ENCODE results near the gene FTH1. TPM values are rescaled to one million over a fixed set of nuclear protein-coding genes. Genes with fewer than 3 reads are reported as not detected.

FTH1 gene
- total RNA-seq, 1 experiment from 2014 or later = 6,804 TPM

DNA sequence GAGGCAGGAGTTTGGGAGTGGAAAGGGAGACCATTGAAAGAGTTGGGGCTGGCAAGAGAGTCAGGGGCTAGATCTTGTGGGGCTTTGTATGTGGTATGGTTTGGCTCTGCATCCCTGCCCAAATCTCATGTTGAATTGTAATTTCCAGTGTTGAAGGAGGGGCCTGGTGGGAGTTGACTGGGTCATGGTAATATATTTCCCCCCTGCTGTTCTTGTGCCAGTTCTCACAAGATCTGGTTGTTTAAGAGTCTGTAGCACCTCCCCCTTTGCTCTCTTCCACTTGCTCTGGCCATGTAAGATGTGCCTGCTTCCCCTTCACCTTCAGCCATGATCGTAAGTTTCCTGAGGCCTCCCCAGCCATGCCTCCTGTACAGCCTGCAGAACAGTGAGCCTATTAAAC, 39.9 kb downstream of the FTH1 start:
- H3K4me1 ChIP-seq (replicated peaks; ENCODE audit: insufficient read depth) = 0 out of 2 replicates have a peak, but pooled peaks cover 4% of the 10 kb centered on the region
- BruUV-seq (replicated peaks) = no TSS peak
- no peaks in the 10 kb centered on the region for H4K20me1 ChIP-seq (ENCODE audit: insufficient read depth)
- no peak overlapping the region for H3K4me2 ChIP-seq
- ChIA-PET CTCF (no interaction called here), POLR2A (ENCODE audit: unreplicated experiment) (no interaction called here)
- H3K79me2 ChIP-seq (ENCODE audit: low read depth) = no peaks in the 10 kb centered on the region
- H3K9me3 ChIP-seq (ENCODE audit: insufficient read depth, low read depth) = no peaks in the 10 kb centered on the region
- H3K36me3 ChIP-seq (ENCODE audit: low read depth) = no peaks in the 10 kb centered on the region
- no peak overlapping the region for H2AFZ ChIP-seq
- intact Hi-C loops (cut with micrococcal nuclease; ENCODE audit: unreplicated experiment) = no loop called here
- no peak overlapping the region for H3K27ac ChIP-seq
- H3K27me3 ChIP-seq (ENCODE audit: insufficient read depth, low read depth) = no peaks in the 10 kb centered on the region
- DNase-seq = no peak
- 0 out of 2 replicates have a peak, but pooled peaks cover 5% of the 10 kb centered on the region for H3F3A ChIP-seq (ENCODE audit: insufficient read depth, low read depth)
- H3K4me3 ChIP-seq = no peak overlapping the region
- no peaks in the 10 kb centered on the region for H3K9me2 ChIP-seq (ENCODE audit: insufficient read depth)
- TF ChIP-seq EZH2 (IDR thresholded peaks at IDR 0.05; ENCODE audit: low read depth) (no peak), CTCF (conservative IDR thresholded peaks at IDR 0.05) (no peak)

GRCh38 chr11:61926235-61926634, 41.2 kb downstream of the FTH1 start:
- POLR2A ChIA-PET (ENCODE audit: unreplicated experiment) = no interaction called here
- Histone ChIP-seq H2AFZ (no peak overlapping the region), H3K4me2 (no peak overlapping the region), H3K4me3 (no peak overlapping the region), H3K4me1 (replicated peaks; ENCODE audit: insufficient read depth) (0 out of 2 replicates have a peak, but pooled peaks cover 4% of the 10 kb centered on the region), H3K36me3 (ENCODE audit: low read depth) (no peaks in the 10 kb centered on the region), H3K27ac (no peak overlapping the region), H3K9me3 (ENCODE audit: insufficient read depth, low read depth) (no peaks in the 10 kb centered on the region), H3K9me2 (ENCODE audit: insufficient read depth) (no peaks in the 10 kb centered on the region), H3K79me2 (ENCODE audit: low read depth) (no peaks in the 10 kb centered on the region), H3K27me3 (ENCODE audit: insufficient read depth, low read depth) (no peaks in the 10 kb centered on the region), H4K20me1 (ENCODE audit: insufficient read depth) (no peaks in the 10 kb centered on the region), H3F3A (ENCODE audit: insufficient read depth, low read depth) (0 out of 2 replicates have a peak, but pooled peaks cover 5% of the 10 kb centered on the region)
- intact Hi-C loops (cut with micrococcal nuclease; ENCODE audit: unreplicated experiment) = no loop called here
- BruUV-seq (replicated peaks) = no TSS peak
- DNase-seq = no peak
- no peak for TF ChIP-seq CTCF (conservative IDR thresholded peaks at IDR 0.05)
- TF ChIP-seq EZH2 (IDR thresholded peaks at IDR 0.05; ENCODE audit: low read depth) = no peak
- CTCF ChIA-PET = interaction anchor here (0.7 kb wide), 1 partner anchor 17 kb away, joined by 34 read pairs; no protein-coding TSS in a partner anchor

- ChIA-PET POLR2A (ENCODE audit: unreplicated experiment) (no interaction called here), CTCF (interaction anchor here (0.7 kb wide), 1 partner anchor 17 kb away, joined by 34 read pairs; no protein-coding TSS in a partner anchor)
- Histone ChIP-seq H3K4me3 (no peak overlapping the region), H2AFZ (no peak overlapping the region), H3K27me3 (ENCODE audit: insufficient read depth, low read depth) (no peaks in the 10 kb centered on the region), H3K9me3 (ENCODE audit: insufficient read depth, low read depth) (no peaks in the 10 kb centered on the region), H3F3A (ENCODE audit: insufficient read depth, low read depth) (0 out of 2 replicates have a peak, but pooled peaks cover 5% of the 10 kb centered on the region), H3K4me2 (no peak overlapping the region), H3K79me2 (ENCODE audit: low read depth) (no peaks in the 10 kb centered on the region), H3K27ac (no peak overlapping the region), H3K9me2 (ENCODE audit: insufficient read depth) (no peaks in the 10 kb centered on the region), H3K4me1 (replicated peaks; ENCODE audit: insufficient read depth) (0 out of 2 replicates have a peak, but pooled peaks cover 4% of the 10 kb centered on the region), H3K36me3 (ENCODE audit: low read depth) (no peaks in the 10 kb centered on the region), H4K20me1 (ENCODE audit: insufficient read depth) (no peaks in the 10 kb centered on the region)
- intact Hi-C loops (cut with micrococcal nuclease; ENCODE audit: unreplicated experiment) = no loop called here
- no peak for DNase-seq
- BruUV-seq (replicated peaks) = no TSS peak
- TF ChIP-seq EZH2 (IDR thresholded peaks at IDR 0.05; ENCODE audit: low read depth) = no peak
- no peak for TF ChIP-seq CTCF (conservative IDR thresholded peaks at IDR 0.05)
These were observed 41.7 kb downstream of the FTH1 start for GRCh38 chr11:61925736-61926135.

All from PC-9 (cell line).